K562 (cell line): Measurements from ENCODE around the gene KLHL22. TPM values are rescaled to one million over a fixed set of nuclear protein-coding genes. Genes with fewer than 3 reads are reported as not detected.
A peak's percentile ranks its signal among the peaks of the same experiment; 100 is the strongest.

Source experiments
- FOXO4 ChIP-seq: fragments of 450-650 bp; formaldehyde crosslinking; IDR thresholded peaks from 2 replicates; pipeline ENCODE4 v1.4.0; 2020; ENCODE audit warnings: mild to moderate bottlenecking, moderate library complexity
- GTF2F1 ChIP-seq: IDR thresholded peaks from 2 replicates; pipeline ENCODE4 v1.6.1; 2011; ENCODE audit warnings: low read depth, low read length, improper control_type of control experiment
- KDM2B ChIP-seq: fragments of 250-450 bp; sonication (Bioruptor Pico); IDR thresholded peaks from 2 replicates; pipeline ENCODE4 v1.8.0; 2021; ENCODE audit warnings: mild to moderate bottlenecking, moderate library complexity
- MITF ChIP-seq: IDR thresholded peaks from 2 replicates; pipeline ENCODE4 v1.6.1; 2014; ENCODE audit warnings: antibody characterized with exemption
- MXI1 ChIP-seq: IDR thresholded peaks from 2 replicates; pipeline ENCODE4 v1.6.1; 2011; ENCODE audit warnings: low read depth, mild to moderate bottlenecking, improper control_type of control experiment, low read length
- NEUROD1 ChIP-seq: fragments of 150-350 bp; IDR thresholded peaks from 2 replicates; pipeline ENCODE4 v1.6.1; 2014; ENCODE audit warnings: borderline replicate concordance, low read length, low read depth; ENCODE audit not compliant: partially characterized antibody
- PHF20 ChIP-seq: fragments of 450-650 bp; IDR thresholded peaks from 2 replicates; pipeline ENCODE4 v1.6.1; 2018; ENCODE audit not compliant: partially characterized antibody
- PPARD ChIP-seq: fragments of 250-450 bp; sonication (Bioruptor Pico); IDR thresholded peaks from 2 replicates; pipeline ENCODE4 v1.8.0; 2022; ENCODE audit warnings: inconsistent platforms, mild to moderate bottlenecking, moderate library complexity
- PURB ChIP-seq: sonication (generic); formaldehyde crosslinking; IDR thresholded peaks from 2 replicates; pipeline ENCODE4 v1.9.0; 2021; ENCODE audit warnings: low read depth, mild to moderate bottlenecking, missing genetic modification reagents
- RAD21 ChIP-seq, 2 experiments: fragments of 250-450 bp in 1 of 2; fragments of 450-650 bp in 1 of 2; sonication (Bioruptor Pico) in 1 of 2; formaldehyde crosslinking in 1 of 2; IDR thresholded peaks in 1 of 2; conservative IDR thresholded peaks in 1 of 2; 2 replicates each; pipeline versions ENCODE4 v1.4.0 to v1.8.0; 2020 to 2022; ENCODE audit warnings: mild to moderate bottlenecking in 2 of 2, moderate library complexity in 1 of 2
- SMARCB1 ChIP-seq: IDR thresholded peaks from 2 replicates; pipeline ENCODE4 v1.6.1; 2011; ENCODE audit warnings: improper control_type of control experiment, low read depth; ENCODE audit not compliant: insufficient read length
- SOX6 ChIP-seq: fragments of 450-650 bp; IDR thresholded peaks from 2 replicates; pipeline ENCODE4 v1.6.1; 2014; ENCODE audit warnings: mild to moderate bottlenecking
- ZBTB34 ChIP-seq: fragments of 250-450 bp; sonication (Bioruptor Pico); IDR thresholded peaks from 2 replicates; pipeline ENCODE4 v1.8.0; 2021; ENCODE audit warnings: mild to moderate bottlenecking, moderate library complexity
- ZBTB7A ChIP-seq: IDR thresholded peaks from 2 replicates; pipeline ENCODE4 v1.6.1; 2011; ENCODE audit warnings: low read depth, mild to moderate bottlenecking, low read length, moderate library complexity, borderline replicate concordance; ENCODE audit not compliant: control insufficient read depth
- polyA plus RNA-seq, 8 experiments: library from polyadenylated mRNA; depleted of rRNA in 4 of 8; stranded (reverse) in 5 of 8; unstranded in 3 of 8; fragments of >200 nt; fragmentation: Nextera tagmentation in 2 of 8; fragmentation: Illumina TruSeq in 1 of 8; extraction: Ambion mirVana in 2 of 8; extraction: Trizol in 1 of 8; gene quantifications; 2 replicates each; pipeline versions ENCODE4 v1.2.1 to v1.2.3, GENCODE V29; 2011 to 2014; ENCODE audit warnings: inconsistent platforms in 1 of 8, missing spikeins in 1 of 8
- total RNA-seq, 7 experiments: library from RNA; depleted of rRNA in 6 of 7; stranded (reverse); fragments of >200 nt in 6 of 7; fragmentation: Illumina TruSeq in 2 of 7; extraction: Trizol in 2 of 7; gene quantifications; 2 replicates each; pipeline versions ENCODE4 v1.2.1 to v1.2.3, GENCODE V29; 2011 to 2021; ENCODE audit warnings: low replicate concordance in 1 of 7
- TF ChIP-seq, protein P1 (sequence below): fragments of 450-650 bp; IDR thresholded peaks from 2 replicates; pipeline ENCODE4 v1.6.1; 2016; ENCODE audit warnings: antibody characterized with exemption
- TF ChIP-seq, protein P2 (sequence below): fragments of 250-450 bp; sonication (Bioruptor Pico); IDR thresholded peaks from 2 replicates; pipeline ENCODE4 v1.4.0; 2020

KLHL22 gene
- total and polyA plus RNA-seq, 9 of the 15 experiments (the other 6 are each of a cell fraction or from before 2014, with no cell fraction given): 1.3 to 25.6 (median 15.2) TPM

DNA sequence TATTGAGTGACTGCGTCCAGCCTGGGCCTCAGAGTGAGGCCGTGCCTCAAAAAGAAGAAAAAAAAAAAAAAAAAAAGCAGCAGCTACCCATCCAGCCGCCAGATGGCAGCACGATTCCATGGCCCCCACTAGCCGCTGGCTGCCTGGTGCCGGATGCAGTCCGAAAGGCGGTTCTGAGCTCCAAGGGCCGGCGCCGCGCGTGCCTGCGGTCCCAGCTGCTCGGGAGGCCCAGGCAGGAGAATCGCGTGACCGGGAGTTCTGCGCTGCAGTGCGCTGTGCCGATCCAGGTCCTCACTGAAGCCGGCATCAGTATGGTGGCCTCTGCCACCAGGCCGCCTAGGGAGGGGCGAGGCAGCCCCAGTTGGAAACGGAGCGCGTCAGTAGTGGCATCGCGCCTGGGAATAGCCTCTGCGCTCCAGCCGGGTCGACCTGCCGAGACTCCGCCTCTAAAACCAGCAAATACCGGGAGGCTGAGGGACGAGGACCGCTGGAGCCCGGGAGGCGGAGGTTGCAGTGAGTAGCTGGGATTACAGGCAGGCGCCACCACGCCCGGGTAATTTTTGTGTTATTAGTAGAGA is 77.3 kb downstream of the KLHL22 start (continued):
- TF ChIP-seq RAD21 (CRISPR knock-in tag; conservative IDR thresholded peaks at IDR 0.05 in 1 of 2, IDR thresholded peaks at IDR 0.05 in 1 of 2) (peak; percentile 100), PURB (CRISPR knock-in tag) (0 out of 2 replicates have a peak, but pooled peaks have one; percentile 21), ZBTB7A (no peak; the same call in 1 of the 2 replicates), GTF2F1 (no peak), MITF (no peak; the same call in 1 of the 2 replicates), PHF20 (no peak), PPARD (CRISPR knock-in tag) (no peak), MXI1 (peak; percentile 69), NEUROD1 (peak; percentile 18), SMARCB1 (no peak), KDM2B (peak; percentile 99), SOX6 (peak; percentile 52), ZBTB34 (CRISPR knock-in tag) (no peak), FOXO4 (CRISPR knock-in tag) (no peak; the same call in 1 of the 2 replicates)
- TF ChIP-seq, protein P1, sequence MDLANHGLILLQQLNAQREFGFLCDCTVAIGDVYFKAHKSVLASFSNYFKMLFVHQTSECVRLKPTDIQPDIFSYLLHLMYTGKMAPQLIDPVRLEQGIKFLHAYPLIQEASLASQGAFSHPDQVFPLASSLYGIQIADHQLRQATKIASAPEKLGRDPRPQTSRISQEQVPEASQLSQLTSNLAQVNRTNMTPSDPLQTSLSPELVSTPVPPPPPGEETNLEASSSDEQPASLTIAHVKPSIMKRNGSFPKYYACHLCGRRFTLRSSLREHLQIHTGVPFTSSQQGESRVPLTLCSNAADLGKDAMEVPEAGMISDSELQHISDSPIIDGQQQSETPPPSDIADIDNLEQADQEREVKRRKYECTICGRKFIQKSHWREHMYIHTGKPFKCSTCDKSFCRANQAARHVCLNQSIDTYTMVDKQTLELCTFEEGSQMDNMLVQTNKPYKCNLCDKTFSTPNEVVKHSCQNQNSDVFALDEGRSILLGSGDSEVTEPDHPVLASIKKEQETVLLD: peak; percentile 75
- TF ChIP-seq, protein P2, sequence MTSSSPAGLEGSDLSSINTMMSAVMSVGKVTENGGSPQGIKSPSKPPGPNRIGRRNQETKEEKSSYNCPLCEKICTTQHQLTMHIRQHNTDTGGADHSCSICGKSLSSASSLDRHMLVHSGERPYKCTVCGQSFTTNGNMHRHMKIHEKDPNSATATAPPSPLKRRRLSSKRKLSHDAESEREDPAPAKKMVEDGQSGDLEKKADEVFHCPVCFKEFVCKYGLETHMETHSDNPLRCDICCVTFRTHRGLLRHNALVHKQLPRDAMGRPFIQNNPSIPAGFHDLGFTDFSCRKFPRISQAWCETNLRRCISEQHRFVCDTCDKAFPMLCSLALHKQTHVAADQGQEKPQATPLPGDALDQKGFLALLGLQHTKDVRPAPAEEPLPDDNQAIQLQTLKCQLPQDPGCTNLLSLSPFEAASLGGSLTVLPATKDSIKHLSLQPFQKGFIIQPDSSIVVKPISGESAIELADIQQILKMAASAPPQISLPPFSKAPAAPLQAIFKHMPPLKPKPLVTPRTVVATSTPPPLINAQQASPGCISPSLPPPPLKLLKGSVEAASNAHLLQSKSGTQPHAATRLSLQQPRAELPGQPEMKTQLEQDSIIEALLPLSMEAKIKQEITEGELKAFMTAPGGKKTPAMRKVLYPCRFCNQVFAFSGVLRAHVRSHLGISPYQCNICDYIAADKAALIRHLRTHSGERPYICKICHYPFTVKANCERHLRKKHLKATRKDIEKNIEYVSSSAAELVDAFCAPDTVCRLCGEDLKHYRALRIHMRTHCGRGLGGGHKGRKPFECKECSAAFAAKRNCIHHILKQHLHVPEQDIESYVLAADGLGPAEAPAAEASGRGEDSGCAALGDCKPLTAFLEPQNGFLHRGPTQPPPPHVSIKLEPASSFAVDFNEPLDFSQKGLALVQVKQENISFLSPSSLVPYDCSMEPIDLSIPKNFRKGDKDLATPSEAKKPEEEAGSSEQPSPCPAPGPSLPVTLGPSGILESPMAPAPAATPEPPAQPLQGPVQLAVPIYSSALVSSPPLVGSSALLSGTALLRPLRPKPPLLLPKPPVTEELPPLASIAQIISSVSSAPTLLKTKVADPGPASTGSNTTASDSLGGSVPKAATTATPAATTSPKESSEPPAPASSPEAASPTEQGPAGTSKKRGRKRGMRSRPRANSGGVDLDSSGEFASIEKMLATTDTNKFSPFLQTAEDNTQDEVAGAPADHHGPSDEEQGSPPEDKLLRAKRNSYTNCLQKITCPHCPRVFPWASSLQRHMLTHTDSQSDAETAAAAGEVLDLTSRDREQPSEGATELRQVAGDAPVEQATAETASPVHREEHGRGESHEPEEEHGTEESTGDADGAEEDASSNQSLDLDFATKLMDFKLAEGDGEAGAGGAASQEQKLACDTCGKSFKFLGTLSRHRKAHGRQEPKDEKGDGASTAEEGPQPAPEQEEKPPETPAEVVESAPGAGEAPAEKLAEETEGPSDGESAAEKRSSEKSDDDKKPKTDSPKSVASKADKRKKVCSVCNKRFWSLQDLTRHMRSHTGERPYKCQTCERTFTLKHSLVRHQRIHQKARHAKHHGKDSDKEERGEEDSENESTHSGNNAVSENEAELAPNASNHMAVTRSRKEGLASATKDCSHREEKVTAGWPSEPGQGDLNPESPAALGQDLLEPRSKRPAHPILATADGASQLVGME (CRISPR knock-in tag): peak; percentile 90
